ENCODE data around the gene ADISSP. TPM values are rescaled to one million over a fixed set of nuclear protein-coding genes. Genes with fewer than 3 reads are reported as not detected.

ADISSP gene
- total RNA-seq, 1 experiment from 2014 or later = 80.3 TPM

GRCh38 chr20:3798373-3798768 is 30.8 kb upstream of the ADISSP start:
- H3K4me1 ChIP-seq (ENCODE audit: insufficient read depth, low read length, poor library complexity, severe bottlenecking) = peaks cover 27% of the 10 kb centered on the region
- H3K36me3 ChIP-seq (ENCODE audit: insufficient read depth, low read length, poor library complexity, severe bottlenecking) = peaks cover 60% of the 10 kb centered on the region
- peak overlapping the region; percentile 91 for H3K27ac ChIP-seq (ENCODE audit: low read depth, low read length, poor library complexity, severe bottlenecking)
- DNase-seq (ENCODE audit: low spot score) = no peak
- TF ChIP-seq CTCF (conservative IDR thresholded peaks at IDR 0.05; ENCODE audit: low read depth, low read length) = no peak
- TF ChIP-seq EZH2 (IDR thresholded peaks at IDR 0.05; ENCODE audit: borderline replicate concordance, low read depth, low read length, poor library complexity, severe bottlenecking) = no peak
- no peaks in the 10 kb centered on the region for H3K9me3 ChIP-seq (ENCODE audit: low read depth, low read length, poor library complexity, severe bottlenecking)
- TSS peak; percentile 49 for BruUV-seq (replicated peaks)
- peak overlapping the region; percentile 97 for H3K4me3 ChIP-seq (ENCODE audit: low read depth, low read length, poor library complexity, severe bottlenecking)
- intact Hi-C loops (cut with micrococcal nuclease; ENCODE audit: unreplicated experiment) = no loop called here
- CTCF ChIA-PET = no interaction called here
- H3K27me3 ChIP-seq (replicated peaks; ENCODE audit: insufficient read depth, low read depth, low read length, poor library complexity) = no peaks in the 10 kb centered on the region
- POLR2A ChIA-PET (ENCODE audit: low non-redundant PET) = interaction anchor here (0.6 kb wide), 1 partner anchor 17 kb away, joined by 8 read pairs; no protein-coding TSS in a partner anchor

DNA sequence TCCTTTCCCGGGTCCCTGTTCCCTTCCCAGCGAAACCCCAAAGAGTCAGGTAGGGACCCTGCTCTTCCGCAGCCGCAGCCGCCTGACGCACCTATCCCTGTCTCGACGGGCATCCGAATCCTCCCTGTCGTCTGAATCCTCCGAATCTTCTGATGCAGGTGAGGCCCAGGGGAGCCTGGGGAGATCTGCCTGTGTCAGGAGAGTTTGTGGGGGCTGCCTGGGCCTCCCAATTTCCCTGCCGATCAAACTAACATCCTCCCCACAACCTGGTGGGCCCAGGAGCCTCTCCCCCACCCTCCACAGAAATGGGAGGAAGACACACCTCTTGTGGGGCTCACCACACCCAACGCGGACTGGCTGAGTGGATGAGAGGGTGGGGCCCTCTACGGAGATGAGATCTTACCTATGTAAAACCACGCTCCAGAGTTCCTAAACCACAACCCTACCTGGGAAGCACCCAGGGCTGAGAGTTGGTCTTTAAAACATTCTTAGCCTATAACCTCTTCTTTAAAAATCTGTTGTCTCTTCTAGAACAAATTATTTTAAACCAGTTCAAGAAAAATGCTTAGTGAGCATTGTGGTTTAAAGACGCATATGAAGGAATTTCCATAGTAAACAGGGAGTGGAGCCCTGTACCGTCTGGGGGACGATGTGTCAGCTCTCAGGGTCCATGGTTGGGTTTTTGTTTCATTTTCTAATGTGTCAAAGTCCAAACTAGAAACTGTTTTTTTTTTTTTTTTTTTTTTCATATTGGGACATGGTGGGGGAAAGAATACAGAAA is 30.2 kb upstream of the ADISSP start:
- no peak for TF ChIP-seq EZH2 (IDR thresholded peaks at IDR 0.05; ENCODE audit: borderline replicate concordance, low read depth, low read length, poor library complexity, severe bottlenecking)
- CTCF ChIA-PET = no interaction called here
- peak overlapping the region; percentile 91 for H3K27ac ChIP-seq (ENCODE audit: low read depth, low read length, poor library complexity, severe bottlenecking)
- H3K4me1 ChIP-seq (ENCODE audit: insufficient read depth, low read length, poor library complexity, severe bottlenecking) = peaks cover 27% of the 10 kb centered on the region
- H3K9me3 ChIP-seq (ENCODE audit: low read depth, low read length, poor library complexity, severe bottlenecking) = no peaks in the 10 kb centered on the region
- H3K27me3 ChIP-seq (replicated peaks; ENCODE audit: insufficient read depth, low read depth, low read length, poor library complexity) = no peaks in the 10 kb centered on the region
- peak overlapping the region; percentile 97 for H3K4me3 ChIP-seq (ENCODE audit: low read depth, low read length, poor library complexity, severe bottlenecking)
- BruUV-seq (replicated peaks) = no TSS peak
- intact Hi-C loops (cut with micrococcal nuclease; ENCODE audit: unreplicated experiment) = no loop called here
- peaks cover 54% of the 10 kb centered on the region for H3K36me3 ChIP-seq (ENCODE audit: insufficient read depth, low read length, poor library complexity, severe bottlenecking)
- POLR2A ChIA-PET (ENCODE audit: low non-redundant PET) = interaction anchor here (0.6 kb wide), 1 partner anchor 16 kb away, joined by 8 read pairs; no protein-coding TSS in a partner anchor
- no peak for DNase-seq (ENCODE audit: low spot score)

DNA sequence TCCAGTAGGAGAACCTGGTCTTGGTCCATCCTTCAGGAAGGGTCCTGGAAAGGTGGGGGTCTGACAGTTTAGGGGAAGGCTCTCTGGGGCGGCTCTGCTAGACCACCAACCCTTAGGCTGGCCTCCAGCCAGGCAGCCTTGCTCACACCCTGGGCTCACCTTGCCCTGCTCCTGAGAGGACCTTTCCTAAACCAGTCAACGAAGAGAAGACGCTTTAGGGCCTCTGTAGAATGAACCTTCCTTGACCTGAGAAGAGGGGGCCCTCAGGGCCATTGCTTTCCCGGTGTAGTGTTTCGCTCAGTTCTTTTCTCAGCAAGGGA is 29.6 kb upstream of the ADISSP start:
- no peaks in the 10 kb centered on the region for H3K27me3 ChIP-seq (replicated peaks; ENCODE audit: insufficient read depth, low read depth, low read length, poor library complexity)
- ChIA-PET POLR2A (ENCODE audit: low non-redundant PET) (no interaction called here), CTCF (no interaction called here)
- no peaks in the 10 kb centered on the region for H3K9me3 ChIP-seq (ENCODE audit: low read depth, low read length, poor library complexity, severe bottlenecking)
- DNase-seq (ENCODE audit: low spot score) = no peak
- H3K4me3 ChIP-seq (ENCODE audit: low read depth, low read length, poor library complexity, severe bottlenecking) = peak overlapping the region; percentile 97
- H3K4me1 ChIP-seq (ENCODE audit: insufficient read depth, low read length, poor library complexity, severe bottlenecking) = peaks cover 27% of the 10 kb centered on the region
- no peak for TF ChIP-seq CTCF (conservative IDR thresholded peaks at IDR 0.05; ENCODE audit: low read depth, low read length)
- no peak for TF ChIP-seq EZH2 (IDR thresholded peaks at IDR 0.05; ENCODE audit: borderline replicate concordance, low read depth, low read length, poor library complexity, severe bottlenecking)
- peaks cover 48% of the 10 kb centered on the region for H3K36me3 ChIP-seq (ENCODE audit: insufficient read depth, low read length, poor library complexity, severe bottlenecking)
- intact Hi-C loops (cut with micrococcal nuclease; ENCODE audit: unreplicated experiment) = no loop called here
- BruUV-seq (replicated peaks) = no TSS peak
- peak overlapping the region; percentile 91 for H3K27ac ChIP-seq (ENCODE audit: low read depth, low read length, poor library complexity, severe bottlenecking)
